ENCODE results near the gene NPC1.

DNA sequence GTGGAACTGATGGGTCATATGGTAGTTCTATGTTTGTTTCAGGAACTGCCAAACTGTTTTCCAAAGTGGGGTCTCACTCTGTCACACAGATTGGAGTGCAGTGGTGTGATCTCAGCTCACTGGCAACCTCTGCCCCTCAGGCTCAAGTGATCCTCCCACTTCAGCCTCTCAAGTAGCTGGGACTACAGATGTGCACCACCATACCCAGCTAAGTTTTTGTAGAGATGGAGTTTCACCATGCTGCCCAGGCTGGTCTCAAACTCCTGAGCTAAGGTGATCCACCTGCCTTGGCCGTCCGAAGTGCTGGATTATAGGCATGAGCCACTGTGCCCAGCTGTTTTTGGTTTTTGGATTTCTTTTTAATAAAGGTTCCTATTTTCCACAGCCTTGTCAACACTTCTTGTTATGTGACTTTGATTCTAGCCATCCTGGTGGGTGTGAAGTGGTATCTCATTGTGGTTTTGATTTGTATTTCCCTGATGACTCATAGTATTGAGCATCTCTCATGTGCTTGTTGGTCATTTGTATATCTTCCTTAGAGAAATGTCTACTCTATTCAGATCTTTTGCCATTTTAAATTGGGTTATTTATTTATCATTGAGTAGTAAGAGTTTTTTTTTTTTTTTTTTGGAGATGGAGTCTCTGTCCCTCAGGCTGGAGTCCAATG, 22.8 kb downstream of the NPC1 start:
- no peak for TF ChIP-seq POLR2A (IDR thresholded peaks at IDR 0.05)
- TF ChIP-seq, protein P1, sequence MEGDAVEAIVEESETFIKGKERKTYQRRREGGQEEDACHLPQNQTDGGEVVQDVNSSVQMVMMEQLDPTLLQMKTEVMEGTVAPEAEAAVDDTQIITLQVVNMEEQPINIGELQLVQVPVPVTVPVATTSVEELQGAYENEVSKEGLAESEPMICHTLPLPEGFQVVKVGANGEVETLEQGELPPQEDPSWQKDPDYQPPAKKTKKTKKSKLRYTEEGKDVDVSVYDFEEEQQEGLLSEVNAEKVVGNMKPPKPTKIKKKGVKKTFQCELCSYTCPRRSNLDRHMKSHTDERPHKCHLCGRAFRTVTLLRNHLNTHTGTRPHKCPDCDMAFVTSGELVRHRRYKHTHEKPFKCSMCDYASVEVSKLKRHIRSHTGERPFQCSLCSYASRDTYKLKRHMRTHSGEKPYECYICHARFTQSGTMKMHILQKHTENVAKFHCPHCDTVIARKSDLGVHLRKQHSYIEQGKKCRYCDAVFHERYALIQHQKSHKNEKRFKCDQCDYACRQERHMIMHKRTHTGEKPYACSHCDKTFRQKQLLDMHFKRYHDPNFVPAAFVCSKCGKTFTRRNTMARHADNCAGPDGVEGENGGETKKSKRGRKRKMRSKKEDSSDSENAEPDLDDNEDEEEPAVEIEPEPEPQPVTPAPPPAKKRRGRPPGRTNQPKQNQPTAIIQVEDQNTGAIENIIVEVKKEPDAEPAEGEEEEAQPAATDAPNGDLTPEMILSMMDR (IDR thresholded peaks at IDR 0.05 in 4 of 5, conservative IDR thresholded peaks at IDR 0.05 in 1 of 5), result no peak
